ENCODE data around the gene FAM174C.

DNA sequence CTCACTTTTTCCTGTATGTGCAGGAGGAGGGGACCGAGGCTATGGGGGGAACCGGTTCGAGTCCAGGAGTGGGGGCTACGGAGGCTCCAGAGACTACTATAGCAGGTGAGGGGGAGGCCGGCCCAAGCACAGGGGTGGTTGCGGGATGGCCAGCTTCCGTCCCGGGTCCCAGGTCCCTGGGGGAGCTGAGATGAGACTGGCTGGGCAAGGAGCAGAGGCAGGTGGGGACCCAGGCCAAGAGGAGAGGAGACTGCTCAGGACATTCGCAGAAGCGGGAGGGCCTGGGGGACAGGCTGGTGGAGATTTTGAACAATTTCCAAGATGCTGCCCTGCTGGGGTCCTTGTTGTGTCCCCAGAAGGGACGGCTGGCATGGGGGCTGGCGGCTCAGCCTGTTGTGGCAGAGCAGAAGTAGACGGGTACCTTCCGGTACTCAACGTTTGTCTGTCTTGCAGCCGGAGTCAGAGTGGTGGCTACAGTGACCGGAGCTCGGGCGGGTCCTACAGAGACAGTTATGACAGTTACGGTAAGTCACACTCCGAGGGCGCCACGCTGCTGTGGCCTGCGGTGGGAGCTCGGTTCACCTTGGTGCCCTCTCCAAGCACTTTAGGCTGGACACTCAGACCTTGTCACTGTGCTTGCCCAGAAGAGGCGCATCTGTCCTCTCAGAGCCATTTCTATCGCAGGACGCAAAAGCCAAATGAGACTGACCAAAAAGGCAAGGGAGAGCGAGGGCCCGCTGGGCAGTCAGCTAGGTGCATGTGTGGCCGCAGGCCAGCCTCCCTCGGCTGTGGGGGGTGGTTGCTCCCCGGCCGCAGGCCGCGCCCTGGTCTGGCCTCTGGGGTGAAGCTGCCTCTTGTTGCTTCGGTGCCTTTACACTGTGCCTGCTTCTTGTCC lies 3.6 kb upstream of the FAM174C start:
- TF ChIP-seq, protein P1, sequence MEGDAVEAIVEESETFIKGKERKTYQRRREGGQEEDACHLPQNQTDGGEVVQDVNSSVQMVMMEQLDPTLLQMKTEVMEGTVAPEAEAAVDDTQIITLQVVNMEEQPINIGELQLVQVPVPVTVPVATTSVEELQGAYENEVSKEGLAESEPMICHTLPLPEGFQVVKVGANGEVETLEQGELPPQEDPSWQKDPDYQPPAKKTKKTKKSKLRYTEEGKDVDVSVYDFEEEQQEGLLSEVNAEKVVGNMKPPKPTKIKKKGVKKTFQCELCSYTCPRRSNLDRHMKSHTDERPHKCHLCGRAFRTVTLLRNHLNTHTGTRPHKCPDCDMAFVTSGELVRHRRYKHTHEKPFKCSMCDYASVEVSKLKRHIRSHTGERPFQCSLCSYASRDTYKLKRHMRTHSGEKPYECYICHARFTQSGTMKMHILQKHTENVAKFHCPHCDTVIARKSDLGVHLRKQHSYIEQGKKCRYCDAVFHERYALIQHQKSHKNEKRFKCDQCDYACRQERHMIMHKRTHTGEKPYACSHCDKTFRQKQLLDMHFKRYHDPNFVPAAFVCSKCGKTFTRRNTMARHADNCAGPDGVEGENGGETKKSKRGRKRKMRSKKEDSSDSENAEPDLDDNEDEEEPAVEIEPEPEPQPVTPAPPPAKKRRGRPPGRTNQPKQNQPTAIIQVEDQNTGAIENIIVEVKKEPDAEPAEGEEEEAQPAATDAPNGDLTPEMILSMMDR (IDR thresholded peaks at IDR 0.05), result no peak
- TF ChIP-seq POLR2A (IDR thresholded peaks at IDR 0.05), result no peak
